Nephron progenitor cell (in vitro differentiated cells): ENCODE data around the gene SSH2.

Source experiments
- DNase-seq: peaks from one replicate; pipeline ENCODE4 v3.0.0; 2021
- H3K27ac Mint-ChIP-seq: 2 replicates; pipeline ENCODE4 v1.8.0; 2021; ENCODE audit warnings: mild to moderate bottlenecking, moderate library complexity, mixed read lengths
- H3K27me3 Mint-ChIP-seq: 2 replicates; pipeline ENCODE4 v1.8.0; 2021; ENCODE audit warnings: mild to moderate bottlenecking, low read depth, mixed read lengths; ENCODE audit not compliant: poor library complexity
- H3K36me3 Mint-ChIP-seq: 2 replicates; pipeline ENCODE4 v1.8.0; 2021; ENCODE audit warnings: low read depth, mixed read lengths
- H3K4me1 Mint-ChIP-seq: 2 replicates; pipeline ENCODE4 v1.8.0; 2021; ENCODE audit warnings: mixed read lengths
- H3K4me3 Mint-ChIP-seq: 2 replicates; pipeline ENCODE4 v1.8.0; 2021; ENCODE audit warnings: mild to moderate bottlenecking, moderate library complexity, mixed read lengths
- H3K9me3 Mint-ChIP-seq: 2 replicates; pipeline ENCODE4 v1.8.0; 2021; ENCODE audit warnings: mild to moderate bottlenecking, moderate library complexity, mixed read lengths
- CTCF ChIP-seq: fragments of 200-600 bp; sonication (generic); IDR thresholded peaks from 2 replicates; pipeline ENCODE4 v1.5.0; 2021; ENCODE audit warnings: antibody characterized with exemption

The SSH2 gene

GRCh38 chr17:29694918-29695563 lies 235.0 kb downstream of the SSH2 start:
- Mint-ChIP-seq H3K9me3 (no peaks in the 10 kb centered on the region), H3K36me3 (no peaks in the 10 kb centered on the region), H3K4me1 (peaks cover 21% of the 10 kb centered on the region), H3K27ac (peak overlapping the region; percentile 2), H3K27me3 (no peaks in the 10 kb centered on the region), H3K4me3 (no peak overlapping the region)
- TF ChIP-seq CTCF = no peak
- DNase-seq = no peak

GRCh38 chr17:29693751-29694150 lies 236.3 kb downstream of the SSH2 start:
- no peak overlapping the region for H3K4me3 Mint-ChIP-seq
- H3K27ac Mint-ChIP-seq = peak overlapping the region; percentile 16
- peaks cover 13% of the 10 kb centered on the region for H3K4me1 Mint-ChIP-seq
- DNase-seq = no peak
- H3K9me3 Mint-ChIP-seq = no peaks in the 10 kb centered on the region
- TF ChIP-seq CTCF = no peak
- no peaks in the 10 kb centered on the region for H3K27me3 Mint-ChIP-seq
- no peaks in the 10 kb centered on the region for H3K36me3 Mint-ChIP-seq

- no peak overlapping the region for H3K27ac Mint-ChIP-seq
- peaks cover 5% of the 10 kb centered on the region for H3K4me1 Mint-ChIP-seq
- H3K36me3 Mint-ChIP-seq = peaks cover 6% of the 10 kb centered on the region
- peaks cover 3% of the 10 kb centered on the region for H3K27me3 Mint-ChIP-seq
- DNase-seq = no peak
- no peaks in the 10 kb centered on the region for H3K9me3 Mint-ChIP-seq
- no peak for TF ChIP-seq CTCF
- H3K4me3 Mint-ChIP-seq = no peak overlapping the region
Measured at GRCh38 chr17:29687596-29687995, 242.4 kb downstream of the SSH2 start.

GRCh38 chr17:29686993-29687590 lies 242.9 kb downstream of the SSH2 start:
- DNase-seq = no peak
- H3K4me3 Mint-ChIP-seq = no peak overlapping the region
- peaks cover 10% of the 10 kb centered on the region for H3K4me1 Mint-ChIP-seq
- peaks cover 6% of the 10 kb centered on the region for H3K36me3 Mint-ChIP-seq
- H3K27ac Mint-ChIP-seq = no peak overlapping the region
- no peak for TF ChIP-seq CTCF
- no peaks in the 10 kb centered on the region for H3K9me3 Mint-ChIP-seq
- H3K27me3 Mint-ChIP-seq = peaks cover 3% of the 10 kb centered on the region

- peaks cover 12% of the 10 kb centered on the region for H3K36me3 Mint-ChIP-seq
- no peaks in the 10 kb centered on the region for H3K9me3 Mint-ChIP-seq
- peaks cover 13% of the 10 kb centered on the region for H3K4me1 Mint-ChIP-seq
- TF ChIP-seq CTCF = no peak
- H3K27ac Mint-ChIP-seq = no peak overlapping the region
- no peak overlapping the region for H3K4me3 Mint-ChIP-seq
- H3K27me3 Mint-ChIP-seq = peaks cover 3% of the 10 kb centered on the region
- no peak for DNase-seq
Measured at GRCh38 chr17:29683481-29683880, 246.5 kb downstream of the SSH2 start.

- H3K27ac Mint-ChIP-seq = peak overlapping the region; percentile 94
- H3K9me3 Mint-ChIP-seq = no peaks in the 10 kb centered on the region
- no peak for DNase-seq
Measured at GRCh38 chr17:29682987-29683386, 247.0 kb downstream of the SSH2 start.

More at GRCh38 chr17:29682987-29683386, 247.0 kb downstream of the SSH2 start:
- Mint-ChIP-seq H3K4me3 (no peak overlapping the region), H3K27me3 (peaks cover 3% of the 10 kb centered on the region), H3K36me3 (peaks cover 12% of the 10 kb centered on the region), H3K4me1 (peaks cover 13% of the 10 kb centered on the region)
- TF ChIP-seq CTCF = no peak
